Cerebellar cortex (tissue), 1 donor: ENCODE data around the gene GRK1.

Experiments
- DNase-seq: peaks from one replicate; pipeline ENCODE4 v3.0.0-alpha.2; 2015; ENCODE audit warnings: low spot score

GRK1 gene

GRCh38 chr13:113632706-113633484, 34.1 kb upstream of the GRK1 start:
- DNase-seq, result no peak

GRCh38 chr13:113633485-113633873, 33.5 kb upstream of the GRK1 start:
- DNase-seq, result no peak

GRCh38 chr13:113634279-113635047, 32.6 kb upstream of the GRK1 start:
- no peak for DNase-seq

- DNase-seq, result no peak
Observed at GRCh38 chr13:113635048-113635420, 32.0 kb upstream of the GRK1 start.

- DNase-seq, result no peak
Observed at GRCh38 chr13:113635709-113636108, 31.3 kb upstream of the GRK1 start.

GRCh38 chr13:113636266-113636963, 30.6 kb upstream of the GRK1 start:
- no peak for DNase-seq

- no peak for DNase-seq
Observed at GRCh38 chr13:113637262-113638160, 29.5 kb upstream of the GRK1 start.

- DNase-seq, result no peak
Observed at GRCh38 chr13:113638173-113638746, 28.8 kb upstream of the GRK1 start.

- no peak for DNase-seq
Observed at GRCh38 chr13:113638806-113639205, 28.2 kb upstream of the GRK1 start.

- DNase-seq, result peak; percentile 66
Observed at GRCh38 chr13:113639616-113640262, 27.3 kb upstream of the GRK1 start.

GRCh38 chr13:113641426-113641825, 25.6 kb upstream of the GRK1 start:
- no peak for DNase-seq

GRCh38 chr13:113642563-113642962, 24.5 kb upstream of the GRK1 start:
- DNase-seq, result no peak

GRCh38 chr13:113643593-113643992, 23.4 kb upstream of the GRK1 start:
- no peak for DNase-seq

- DNase-seq, result no peak
Observed at GRCh38 chr13:113644800-113645199, 22.2 kb upstream of the GRK1 start.

GRCh38 chr13:113645329-113645728, 21.7 kb upstream of the GRK1 start:
- no peak for DNase-seq

GRCh38 chr13:113646376-113646775, 20.6 kb upstream of the GRK1 start:
- DNase-seq, result no peak

GRCh38 chr13:113646921-113647340, 20.1 kb upstream of the GRK1 start:
- no peak for DNase-seq

GRCh38 chr13:113647351-113648215, 19.4 kb upstream of the GRK1 start:
- peak; percentile 83 for DNase-seq

GRCh38 chr13:113648216-113648610, 18.8 kb upstream of the GRK1 start:
- no peak for DNase-seq

GRCh38 chr13:113649212-113649611, 17.8 kb upstream of the GRK1 start:
- DNase-seq, result no peak
